GM18951 (cell line): Measurements from ENCODE around the gene ARHGEF12.

Source experiments
- POLR2A ChIP-seq: IDR thresholded peaks from 4 replicates; pipeline ENCODE4 v1.6.1; 2011; ENCODE audit warnings: mild to moderate bottlenecking; ENCODE audit not compliant: insufficient read length, insufficient read depth; ENCODE audit errors: extremely low read depth
- in situ Hi-C: fragments of 300-500 bp; cut with MboI; formaldehyde crosslinking; loops from one replicate; pipeline ENCODE4 v1.12.0; 2022; ENCODE audit warnings: low sequenced_read_pairs, mixed read lengths, inconsistent platforms; ENCODE audit not compliant: unreplicated experiment

The ARHGEF12 gene

GRCh38 chr11:120532082-120532831 lies 196.0 kb downstream of the ARHGEF12 start:
- TF ChIP-seq POLR2A = no peak
- in situ Hi-C loops = no loop called here

DNA sequence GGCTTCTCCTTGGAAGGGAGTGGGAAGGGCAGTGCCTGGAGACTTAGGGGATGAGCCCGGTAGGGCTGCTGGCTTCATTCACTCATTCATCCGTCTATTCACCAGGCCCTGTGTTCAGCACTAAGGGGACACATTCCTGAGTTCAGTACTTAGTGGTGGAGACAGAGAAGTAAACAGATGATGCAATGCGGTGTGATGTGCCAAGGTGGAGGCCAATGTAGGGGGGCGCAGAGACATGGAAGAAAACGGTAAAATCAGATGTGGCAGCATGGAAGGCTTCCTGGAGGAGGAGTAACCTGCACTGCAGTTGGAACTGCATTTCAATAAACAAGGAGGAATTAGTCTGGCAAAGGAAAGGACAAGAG lies 196.6 kb downstream of the ARHGEF12 start:
- no peak for TF ChIP-seq POLR2A
- in situ Hi-C loops = no loop called here

DNA sequence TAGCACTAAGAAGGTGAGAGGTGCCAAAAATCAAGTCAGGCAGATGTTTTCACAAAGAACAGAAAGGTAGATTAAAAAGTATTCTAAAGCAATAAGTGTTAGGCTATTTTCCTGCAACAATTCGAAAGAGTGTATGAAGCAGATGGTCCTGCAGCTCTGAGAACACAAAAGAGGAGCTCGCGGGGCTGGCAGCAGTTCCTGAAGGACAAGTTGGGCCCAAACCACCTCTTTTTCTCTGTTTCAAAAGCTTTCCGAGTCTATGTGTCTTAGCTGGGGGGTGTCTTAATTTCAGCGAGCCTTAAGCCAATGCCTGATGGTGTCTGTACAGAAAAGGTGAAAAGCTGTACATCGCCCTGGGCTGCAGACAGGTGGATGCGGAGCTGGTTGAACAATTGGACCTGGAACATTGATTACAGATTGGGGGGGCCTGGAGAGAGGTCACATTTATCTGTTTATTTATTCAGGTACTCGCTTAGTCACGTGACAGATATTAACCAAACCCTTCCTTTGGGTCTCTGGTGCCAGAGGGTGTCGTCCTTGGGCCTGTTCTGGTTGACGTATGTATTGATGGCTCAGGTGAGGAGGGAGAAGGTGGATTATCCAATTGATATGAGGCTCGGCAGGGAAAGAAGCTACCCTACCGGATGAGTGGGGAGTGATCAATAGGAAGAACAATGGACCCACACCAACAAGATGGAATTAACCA lies 200.0 kb downstream of the ARHGEF12 start:
- in situ Hi-C loops = no loop called here
- no peak for TF ChIP-seq POLR2A

GRCh38 chr11:120536797-120537169 lies 200.6 kb downstream of the ARHGEF12 start:
- no peak for TF ChIP-seq POLR2A
- in situ Hi-C loops = no loop called here

DNA sequence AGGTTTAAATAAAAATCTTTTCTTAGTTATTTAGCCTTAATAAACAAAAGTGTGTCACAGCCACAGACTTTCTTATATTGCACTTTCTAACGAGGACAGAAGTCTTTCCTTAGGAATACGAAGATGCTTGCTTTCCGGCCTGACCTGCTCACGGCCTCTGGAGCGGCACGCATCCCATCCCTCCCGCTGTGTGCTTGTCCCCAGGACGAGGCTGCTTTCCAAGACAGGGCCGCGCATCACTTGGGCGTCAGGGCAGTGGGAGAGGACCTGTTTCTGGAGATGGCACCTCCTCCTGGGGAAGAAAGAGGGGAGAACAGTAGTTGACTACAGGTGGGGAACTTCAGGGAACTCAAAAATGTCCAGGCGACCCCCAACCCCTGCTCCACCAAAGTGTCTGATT lies 201.8 kb downstream of the ARHGEF12 start:
- in situ Hi-C loops = no loop called here
- no peak for TF ChIP-seq POLR2A

DNA sequence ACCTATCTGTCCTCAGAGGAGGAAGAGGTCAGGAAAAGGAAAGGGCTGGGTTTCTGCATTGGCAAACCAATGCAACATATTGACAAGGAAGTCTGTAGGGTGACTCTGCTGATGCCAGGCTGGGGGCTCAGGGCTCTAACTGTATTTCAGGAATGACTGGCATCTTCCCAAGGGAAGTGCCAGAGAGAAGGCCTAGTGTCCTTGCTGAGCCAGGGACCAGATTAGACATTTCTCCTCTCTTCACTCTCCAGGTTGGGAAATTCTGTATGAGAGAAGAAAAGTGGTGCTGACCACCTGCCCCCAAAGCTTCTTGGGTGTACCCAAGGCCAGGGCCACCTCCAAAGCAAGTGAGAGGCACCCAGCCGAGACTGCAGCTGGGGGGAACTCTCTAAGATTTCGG lies 202.5 kb downstream of the ARHGEF12 start:
- TF ChIP-seq POLR2A = no peak
- in situ Hi-C loops = no loop called here
